SHP77 (cell line): Measurements from ENCODE around the gene HSPA1L.

Experiments
- DNase-seq, 2 experiments: peaks; one replicate each; lab custom pipeline; 2025; lab: John Stamatoyannopoulos, UW

The HSPA1L gene

GRCh38 chr6:31781244-31782125 lies 33.6 kb downstream of the HSPA1L start:
- DNase-seq, result no peak

GRCh38 chr6:31780507-31781243 lies 34.4 kb downstream of the HSPA1L start:
- no peak for DNase-seq

- no peak for DNase-seq
These were observed 35.2 kb downstream of the HSPA1L start for GRCh38 chr6:31779908-31780307.

GRCh38 chr6:31778999-31779885 lies 35.8 kb downstream of the HSPA1L start:
- DNase-seq, result no peak

- DNase-seq, result no peak
These were observed 36.9 kb downstream of the HSPA1L start for GRCh38 chr6:31778193-31778592.

- DNase-seq, result no peak
These were observed 37.4 kb downstream of the HSPA1L start for GRCh38 chr6:31777667-31778050.

- DNase-seq, result peak; percentile 52 to 63
These were observed 38.0 kb downstream of the HSPA1L start, which contains the start of gene VWA7 for GRCh38 chr6:31776989-31777666. Gene VWA7, minus strand, starts transcription at chr6:31777328. Its CDS starts 549 bp downstream, at chr6:31776779.

- DNase-seq, result peak in 1 of 2 experiments; percentile 31
These were observed 38.5 kb downstream of the HSPA1L start for GRCh38 chr6:31776485-31776988.

- no peak for DNase-seq
These were observed 39.2 kb downstream of the HSPA1L start for GRCh38 chr6:31775633-31776484.

- no peak for DNase-seq
These were observed 39.9 kb downstream of the HSPA1L start for GRCh38 chr6:31775184-31775583.

GRCh38 chr6:31771992-31772358 lies 43.1 kb downstream of the HSPA1L start:
- no peak for DNase-seq

GRCh38 chr6:31770860-31771259 lies 44.2 kb downstream of the HSPA1L start:
- no peak for DNase-seq

GRCh38 chr6:31769684-31770371 lies 45.3 kb downstream of the HSPA1L start:
- DNase-seq, result peak; percentile 23 to 34

- no peak for DNase-seq
These were observed 46.5 kb downstream of the HSPA1L start for GRCh38 chr6:31768363-31769257.

GRCh38 chr6:31767096-31767645 lies 47.9 kb downstream of the HSPA1L start:
- DNase-seq, result no peak

GRCh38 chr6:31765910-31766794 lies 48.9 kb downstream of the HSPA1L start:
- no peak for DNase-seq

GRCh38 chr6:31765559-31765909 lies 49.5 kb downstream of the HSPA1L start:
- DNase-seq, result no peak
